WTC11 (cell line): ENCODE measurements around the gene CBX6. TPM values are rescaled to one million over a fixed set of nuclear protein-coding genes. Genes with fewer than 3 reads are reported as not detected.

Experiments used
- ATAC-seq: fragments of 200-7000 bp; cut with Tn5 transposase; 2 replicates; pipeline ENCODE4 v1.10.0; 2021; ENCODE audit warnings: mild to moderate bottlenecking, moderate library complexity
- CTCF ChIA-PET: fragments of 300-600 bp; sonication (Branson Sonifier 250); formaldehyde crosslinking; loops from one replicate; lab custom pipeline; 2021; ENCODE audit warnings: antibody characterized with exemption; lab: Charles Lee
- POLR2A ChIA-PET: fragments of 350-600 bp; sonication (Branson Sonifier 250); formaldehyde crosslinking; loops from one replicate; lab custom pipeline; 2021; ENCODE audit warnings: antibody characterized with exemption; lab: Charles Lee
- DNase-seq: peaks from one replicate; pipeline ENCODE4 v3.0.0; 2021; ENCODE audit warnings: low spot score
- H3K27ac Mint-ChIP-seq: 2 replicates; pipeline ENCODE4 v1.8.0; 2021; ENCODE audit warnings: mixed read lengths
- H3K27me3 Mint-ChIP-seq: 2 replicates; pipeline ENCODE4 v1.8.0; 2021; ENCODE audit warnings: low read depth, mild to moderate bottlenecking, moderate library complexity, mixed read lengths
- H3K36me3 Mint-ChIP-seq: 2 replicates; pipeline ENCODE4 v1.8.0; 2021; ENCODE audit warnings: mixed read lengths
- H3K4me1 Mint-ChIP-seq: 2 replicates; pipeline ENCODE4 v1.8.0; 2022; ENCODE audit warnings: mixed read lengths
- H3K4me3 Mint-ChIP-seq: 2 replicates; pipeline ENCODE4 v1.8.0; 2021; ENCODE audit warnings: mild to moderate bottlenecking, moderate library complexity, mixed read lengths
- H3K9me3 Mint-ChIP-seq: 2 replicates; pipeline ENCODE4 v1.8.0; 2021; ENCODE audit warnings: mixed read lengths
- ARID4B ChIP-seq: sonication (generic); formaldehyde crosslinking; IDR thresholded peaks from 2 replicates; pipeline ENCODE4 v1.8.0; 2023; ENCODE audit warnings: missing genetic modification reagents, mild to moderate bottlenecking, borderline replicate concordance
- CREB1 ChIP-seq: sonication (generic); formaldehyde crosslinking; IDR thresholded peaks from 2 replicates; pipeline ENCODE4 v1.8.0; 2023; ENCODE audit warnings: mild to moderate bottlenecking, missing genetic modification reagents
- ELF4 ChIP-seq: sonication (generic); formaldehyde crosslinking; IDR thresholded peaks from 2 replicates; pipeline ENCODE4 v1.8.1; 2022; ENCODE audit warnings: low read depth, mild to moderate bottlenecking, moderate library complexity, missing genetic modification reagents
- ERG ChIP-seq: fragments of 250-450 bp; sonication (Bioruptor Pico); IDR thresholded peaks from 2 replicates; pipeline ENCODE4 v1.8.0; 2021; ENCODE audit warnings: mild to moderate bottlenecking
- ETV6 ChIP-seq: sonication (generic); formaldehyde crosslinking; IDR thresholded peaks from 2 replicates; pipeline ENCODE4 v1.8.1; 2022; ENCODE audit warnings: mild to moderate bottlenecking, missing genetic modification reagents
- FOXJ3 ChIP-seq: sonication (generic); formaldehyde crosslinking; IDR thresholded peaks from 2 replicates; pipeline ENCODE4 v1.9.0; 2021; ENCODE audit warnings: missing genetic modification reagents, mild to moderate bottlenecking, borderline replicate concordance
- FOXK1 ChIP-seq: sonication (generic); formaldehyde crosslinking; IDR thresholded peaks from 2 replicates; pipeline ENCODE4 v1.8.0; 2022; ENCODE audit warnings: mild to moderate bottlenecking, moderate library complexity, missing genetic modification reagents
- FOXP1 ChIP-seq: sonication (generic); formaldehyde crosslinking; IDR thresholded peaks from 2 replicates; pipeline ENCODE4 v1.8.0; 2022; ENCODE audit warnings: missing genetic modification reagents, mild to moderate bottlenecking, moderate library complexity, borderline replicate concordance
- FOXP4 ChIP-seq: sonication (generic); formaldehyde crosslinking; IDR thresholded peaks from 2 replicates; pipeline ENCODE4 v1.8.0; 2022; ENCODE audit warnings: mild to moderate bottlenecking, missing genetic modification reagents
- GRHL2 ChIP-seq: fragments of 250-450 bp; sonication (Bioruptor Pico); IDR thresholded peaks from 2 replicates; pipeline ENCODE4 v1.8.0; 2022; ENCODE audit warnings: mild to moderate bottlenecking, moderate library complexity; ENCODE audit not compliant: insufficient replicate concordance, severe bottlenecking
- JUN ChIP-seq: sonication (generic); formaldehyde crosslinking; IDR thresholded peaks from 2 replicates; pipeline ENCODE4 v1.8.0; 2023; ENCODE audit warnings: mild to moderate bottlenecking, missing genetic modification reagents
- SMAD4 ChIP-seq: sonication (generic); formaldehyde crosslinking; IDR thresholded peaks from 2 replicates; pipeline ENCODE4 v1.8.0; 2022; ENCODE audit warnings: mild to moderate bottlenecking, missing genetic modification reagents
- TEAD1 ChIP-seq: sonication (generic); formaldehyde crosslinking; IDR thresholded peaks from 2 replicates; pipeline ENCODE4 v1.8.0; 2022; ENCODE audit warnings: mild to moderate bottlenecking, missing genetic modification reagents
- ZBTB21 ChIP-seq: sonication (generic); formaldehyde crosslinking; IDR thresholded peaks from 2 replicates; pipeline ENCODE4 v1.8.1; 2023; ENCODE audit warnings: mild to moderate bottlenecking, missing genetic modification reagents, borderline replicate concordance
- ZNF121 ChIP-seq: sonication (generic); formaldehyde crosslinking; IDR thresholded peaks from 2 replicates; pipeline ENCODE4 v1.8.0; 2023; ENCODE audit warnings: missing genetic modification reagents
- ZNF219 ChIP-seq: sonication (generic); formaldehyde crosslinking; IDR thresholded peaks from 2 replicates; pipeline ENCODE4 v1.8.0; 2023; ENCODE audit warnings: missing genetic modification reagents, mild to moderate bottlenecking, borderline replicate concordance
- ZNF281 ChIP-seq: sonication (generic); formaldehyde crosslinking; IDR thresholded peaks from 2 replicates; pipeline ENCODE4 v1.8.0; 2023; ENCODE audit warnings: mild to moderate bottlenecking, missing genetic modification reagents
- total RNA-seq: library from RNA; stranded (reverse); gene quantifications from 3 replicates; pipeline ENCODE4 v1.2.3, GENCODE V29; 2021
- TF ChIP-seq, protein P1 (sequence below): sonication (generic); formaldehyde crosslinking; IDR thresholded peaks from 2 replicates; pipeline ENCODE4 v1.8.0; 2022; ENCODE audit warnings: mild to moderate bottlenecking, missing genetic modification reagents
- TF ChIP-seq, protein P2 (sequence below): fragments of 250-450 bp; sonication (Bioruptor Pico); IDR thresholded peaks from 2 replicates; pipeline ENCODE4 v1.9.0; 2021; ENCODE audit warnings: mild to moderate bottlenecking
- TF ChIP-seq, protein P3 (sequence below): sonication (generic); formaldehyde crosslinking; IDR thresholded peaks from 2 replicates; pipeline ENCODE4 v1.8.1; 2022; ENCODE audit warnings: mild to moderate bottlenecking, missing genetic modification reagents, moderate library complexity, borderline replicate concordance

The CBX6 gene
- total RNA-seq, 1 experiment from 2014 or later: 27.0 TPM

DNA sequence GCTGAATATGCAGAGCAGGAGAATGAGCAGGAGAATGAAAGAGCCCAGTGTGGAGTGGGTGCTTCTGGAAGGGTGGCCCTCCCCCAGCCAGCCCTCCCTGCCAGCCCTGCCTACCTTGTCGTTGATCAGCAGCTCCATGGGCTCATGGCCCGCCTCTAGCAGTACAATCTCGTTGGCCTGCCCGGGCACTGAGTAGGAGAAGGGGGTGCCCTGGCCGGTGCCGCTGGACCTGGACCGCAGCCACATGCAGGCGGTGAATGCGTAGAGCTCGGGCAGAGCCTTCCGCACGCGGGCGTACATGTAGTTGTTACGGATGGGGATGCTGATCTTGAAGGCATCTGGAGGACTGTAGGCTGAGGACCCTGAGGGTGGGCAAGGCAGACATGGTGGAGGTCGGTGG, 45.6 kb downstream of the CBX6 start:
- Mint-ChIP-seq H3K36me3 (no peaks in the 10 kb centered on the region), H3K27ac (no peak overlapping the region), H3K9me3 (no peaks in the 10 kb centered on the region), H3K4me3 (no peak overlapping the region), H3K4me1 (peaks cover 3% of the 10 kb centered on the region; the same call in 1 of the 2 replicates), H3K27me3 (no peaks in the 10 kb centered on the region)
- DNase-seq (no peak), ATAC-seq (no peak)
- TF ChIP-seq ARID4B: no peak
- POLR2A ChIA-PET: no interaction called here
- CTCF ChIA-PET: interaction anchor here (1.1 to 5.8 kb wide), 3 partner anchors 42 to 60 kb away, joined by 3 to 31 read pairs (median 9); no protein-coding TSS in a partner anchor

DNA sequence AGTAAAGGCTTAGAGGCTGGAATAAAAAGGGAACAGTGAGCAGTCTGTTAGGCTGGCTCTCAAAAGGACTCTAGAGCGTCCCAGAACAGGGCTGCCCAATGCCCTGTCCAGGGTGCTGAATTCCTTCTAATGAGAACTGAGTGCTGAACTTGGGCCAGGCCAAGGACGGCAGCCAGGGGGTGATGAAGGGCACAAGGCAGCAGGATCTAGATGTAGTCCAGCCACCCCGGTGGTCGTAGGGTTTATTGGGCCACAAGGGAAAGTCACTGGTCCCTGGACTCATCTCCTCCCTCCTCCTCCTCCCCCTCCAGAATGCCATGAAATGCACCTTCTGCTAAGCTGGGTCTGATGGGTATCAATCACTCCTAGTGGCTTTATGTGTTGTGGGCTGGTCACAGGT, 47.4 kb downstream of the CBX6 start:
- CTCF ChIA-PET: interaction anchor here (1.2 to 5.8 kb wide), 3 partner anchors 9 to 56 kb away, joined by 4 to 31 read pairs (median 5); no protein-coding TSS in a partner anchor
- peaks cover under 1% of the 10 kb centered on the region for H3K27me3 Mint-ChIP-seq
- POLR2A ChIA-PET: no interaction called here
- peak; percentile 89 for DNase-seq
- no peaks in the 10 kb centered on the region for H3K36me3 Mint-ChIP-seq
- no peaks in the 10 kb centered on the region for H3K9me3 Mint-ChIP-seq
- ATAC-seq: peak; percentile 99
- no peak overlapping the region for H3K4me3 Mint-ChIP-seq
- no peak overlapping the region for H3K27ac Mint-ChIP-seq
- H3K4me1 Mint-ChIP-seq: peaks cover 3% of the 10 kb centered on the region; the same call in 1 of the 2 replicates
- TF ChIP-seq ZNF281 (CRISPR knock-in tag) (peak; percentile 59; the same call in 1 of the 2 replicates), JUN (CRISPR knock-in tag) (peak; percentile 86; the same call in 1 of the 2 replicates), ETV6 (peak; percentile 78; the same call in 1 of the 2 replicates), GRHL2 (CRISPR knock-in tag) (no peak), TEAD1 (CRISPR knock-in tag) (peak; percentile 90), FOXJ3 (CRISPR knock-in tag) (no peak), FOXP4 (CRISPR knock-in tag) (peak; percentile 87), ELF4 (CRISPR knock-in tag) (no peak), FOXK1 (CRISPR knock-in tag) (no peak), ZBTB21 (peak; percentile 42; the same call in 1 of the 2 replicates), ZNF219 (CRISPR knock-in tag) (peak; percentile 73; the same call in 1 of the 2 replicates), ZNF121 (CRISPR knock-in tag) (0 out of 2 replicates have a peak, but pooled peaks have one; percentile 68), CREB1 (CRISPR knock-in tag) (peak; percentile 77; the same call in 1 of the 2 replicates), ERG (CRISPR knock-in tag) (no peak), SMAD4 (CRISPR knock-in tag) (peak; percentile 84; the same call in 1 of the 2 replicates), FOXP1 (peak; percentile 79; the same call in 1 of the 2 replicates)
- TF ChIP-seq, protein P1, sequence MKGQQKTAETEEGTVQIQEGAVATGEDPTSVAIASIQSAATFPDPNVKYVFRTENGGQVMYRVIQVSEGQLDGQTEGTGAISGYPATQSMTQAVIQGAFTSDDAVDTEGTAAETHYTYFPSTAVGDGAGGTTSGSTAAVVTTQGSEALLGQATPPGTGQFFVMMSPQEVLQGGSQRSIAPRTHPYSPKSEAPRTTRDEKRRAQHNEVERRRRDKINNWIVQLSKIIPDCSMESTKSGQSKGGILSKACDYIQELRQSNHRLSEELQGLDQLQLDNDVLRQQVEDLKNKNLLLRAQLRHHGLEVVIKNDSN (CRISPR knock-in tag): peak; percentile 66; the same call in 1 of the 2 replicates
- TF ChIP-seq, protein P2, sequence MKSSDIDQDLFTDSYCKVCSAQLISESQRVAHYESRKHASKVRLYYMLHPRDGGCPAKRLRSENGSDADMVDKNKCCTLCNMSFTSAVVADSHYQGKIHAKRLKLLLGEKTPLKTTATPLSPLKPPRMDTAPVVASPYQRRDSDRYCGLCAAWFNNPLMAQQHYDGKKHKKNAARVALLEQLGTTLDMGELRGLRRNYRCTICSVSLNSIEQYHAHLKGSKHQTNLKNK (CRISPR knock-in tag): no peak
- TF ChIP-seq, protein P3, sequence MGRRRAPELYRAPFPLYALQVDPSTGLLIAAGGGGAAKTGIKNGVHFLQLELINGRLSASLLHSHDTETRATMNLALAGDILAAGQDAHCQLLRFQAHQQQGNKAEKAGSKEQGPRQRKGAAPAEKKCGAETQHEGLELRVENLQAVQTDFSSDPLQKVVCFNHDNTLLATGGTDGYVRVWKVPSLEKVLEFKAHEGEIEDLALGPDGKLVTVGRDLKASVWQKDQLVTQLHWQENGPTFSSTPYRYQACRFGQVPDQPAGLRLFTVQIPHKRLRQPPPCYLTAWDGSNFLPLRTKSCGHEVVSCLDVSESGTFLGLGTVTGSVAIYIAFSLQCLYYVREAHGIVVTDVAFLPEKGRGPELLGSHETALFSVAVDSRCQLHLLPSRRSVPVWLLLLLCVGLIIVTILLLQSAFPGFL (CRISPR knock-in tag): 0 out of 2 replicates have a peak, but pooled peaks have one; percentile 26
